T-helper 2 cell treated with Interferon-gamma antibody and Interleukin-4, amounts not matched to agents 5 μg/mL and 100 μg/mL, for 36 hours (primary cell): ENCODE results near the gene UNC45A.

Experiments
- DNase-seq: peaks from one replicate; pipeline ENCODE4 v3.0.0; 2021; ENCODE audit warnings: low spot score
- H3K27ac Mint-ChIP-seq: one replicate; pipeline ENCODE4 v1.8.0; 2021; ENCODE audit warnings: mild to moderate bottlenecking, mixed read lengths
- H3K27me3 Mint-ChIP-seq: one replicate; pipeline ENCODE4 v1.8.0; 2021; ENCODE audit warnings: low read depth, mixed read lengths
- H3K36me3 Mint-ChIP-seq: one replicate; pipeline ENCODE4 v1.8.0; 2021; ENCODE audit warnings: low read depth, mixed read lengths
- H3K4me1 Mint-ChIP-seq: one replicate; pipeline ENCODE4 v1.8.0; 2021; ENCODE audit warnings: low read depth, mixed read lengths
- H3K4me3 Mint-ChIP-seq: one replicate; pipeline ENCODE4 v1.8.0; 2022; ENCODE audit warnings: mild to moderate bottlenecking, moderate library complexity, mixed read lengths
- H3K9me3 Mint-ChIP-seq: one replicate; pipeline ENCODE4 v1.8.0; 2021; ENCODE audit warnings: mixed read lengths

Gene UNC45A

GRCh38 chr15:90909976-90910375 is 25.1 kb upstream of the UNC45A start:
- Mint-ChIP-seq H3K4me1 (peaks cover 8% of the 10 kb centered on the region), H3K9me3 (no peaks in the 10 kb centered on the region), H3K27me3 (no peaks in the 10 kb centered on the region), H3K27ac (no peak overlapping the region), H3K4me3 (no peak overlapping the region), H3K36me3 (peaks cover 62% of the 10 kb centered on the region)
- no peak for DNase-seq

- Mint-ChIP-seq H3K4me1 (peaks cover 5% of the 10 kb centered on the region), H3K27me3 (no peaks in the 10 kb centered on the region), H3K4me3 (no peak overlapping the region), H3K9me3 (no peaks in the 10 kb centered on the region), H3K27ac (no peak overlapping the region), H3K36me3 (peaks cover 61% of the 10 kb centered on the region)
- no peak for DNase-seq
Measured at GRCh38 chr15:90910441-90911301, 24.4 kb upstream of the UNC45A start.

GRCh38 chr15:90911302-90911623 is 23.8 kb upstream of the UNC45A start:
- Mint-ChIP-seq H3K27ac (no peak overlapping the region), H3K27me3 (no peaks in the 10 kb centered on the region), H3K4me3 (no peak overlapping the region), H3K4me1 (no peaks in the 10 kb centered on the region), H3K36me3 (peaks cover 60% of the 10 kb centered on the region), H3K9me3 (no peaks in the 10 kb centered on the region)
- no peak for DNase-seq

GRCh38 chr15:90911906-90912769 is 22.9 kb upstream of the UNC45A start:
- no peak for DNase-seq
- H3K4me3 Mint-ChIP-seq, result no peak overlapping the region
- H3K9me3 Mint-ChIP-seq, result no peaks in the 10 kb centered on the region
- peaks cover 63% of the 10 kb centered on the region for H3K36me3 Mint-ChIP-seq
- H3K27ac Mint-ChIP-seq, result no peak overlapping the region
- H3K4me1 Mint-ChIP-seq, result no peaks in the 10 kb centered on the region
- H3K27me3 Mint-ChIP-seq, result no peaks in the 10 kb centered on the region

GRCh38 chr15:90912770-90913075 is 22.4 kb upstream of the UNC45A start:
- H3K4me3 Mint-ChIP-seq, result no peak overlapping the region
- H3K27me3 Mint-ChIP-seq, result no peaks in the 10 kb centered on the region
- no peaks in the 10 kb centered on the region for H3K4me1 Mint-ChIP-seq
- DNase-seq, result no peak
- no peaks in the 10 kb centered on the region for H3K9me3 Mint-ChIP-seq
- no peak overlapping the region for H3K27ac Mint-ChIP-seq
- peaks cover 63% of the 10 kb centered on the region for H3K36me3 Mint-ChIP-seq

GRCh38 chr15:90913398-90913944 is 21.6 kb upstream of the UNC45A start:
- Mint-ChIP-seq H3K36me3 (peaks cover 66% of the 10 kb centered on the region), H3K27ac (peak overlapping the region; percentile 26), H3K4me1 (no peaks in the 10 kb centered on the region), H3K9me3 (no peaks in the 10 kb centered on the region), H3K27me3 (no peaks in the 10 kb centered on the region), H3K4me3 (no peak overlapping the region)
- no peak for DNase-seq

- no peaks in the 10 kb centered on the region for H3K9me3 Mint-ChIP-seq
- peaks cover 69% of the 10 kb centered on the region for H3K36me3 Mint-ChIP-seq
- no peaks in the 10 kb centered on the region for H3K27me3 Mint-ChIP-seq
- no peak overlapping the region for H3K4me3 Mint-ChIP-seq
- no peaks in the 10 kb centered on the region for H3K4me1 Mint-ChIP-seq
- no peak for DNase-seq
- H3K27ac Mint-ChIP-seq, result no peak overlapping the region
Measured at GRCh38 chr15:90914305-90915080, 20.6 kb upstream of the UNC45A start.

- H3K27me3 Mint-ChIP-seq, result no peaks in the 10 kb centered on the region
- no peak for DNase-seq
- H3K36me3 Mint-ChIP-seq, result peaks cover 69% of the 10 kb centered on the region
- no peak overlapping the region for H3K27ac Mint-ChIP-seq
- H3K9me3 Mint-ChIP-seq, result no peaks in the 10 kb centered on the region
- H3K4me1 Mint-ChIP-seq, result no peaks in the 10 kb centered on the region
- H3K4me3 Mint-ChIP-seq, result no peak overlapping the region
Measured at GRCh38 chr15:90915216-90915807, 19.8 kb upstream of the UNC45A start.

GRCh38 chr15:90915808-90916440 is 19.2 kb upstream of the UNC45A start:
- Mint-ChIP-seq H3K27me3 (no peaks in the 10 kb centered on the region), H3K4me3 (no peak overlapping the region), H3K9me3 (no peaks in the 10 kb centered on the region), H3K27ac (peak overlapping the region; percentile 41), H3K36me3 (peaks cover 69% of the 10 kb centered on the region), H3K4me1 (no peaks in the 10 kb centered on the region)
- DNase-seq, result no peak

GRCh38 chr15:90916461-90916860 is 18.6 kb upstream of the UNC45A start:
- Mint-ChIP-seq H3K27me3 (no peaks in the 10 kb centered on the region), H3K27ac (no peak overlapping the region), H3K36me3 (peaks cover 74% of the 10 kb centered on the region), H3K4me3 (no peak overlapping the region), H3K4me1 (no peaks in the 10 kb centered on the region), H3K9me3 (no peaks in the 10 kb centered on the region)
- no peak for DNase-seq

- Mint-ChIP-seq H3K27ac (no peak overlapping the region), H3K27me3 (no peaks in the 10 kb centered on the region), H3K36me3 (peaks cover 82% of the 10 kb centered on the region), H3K9me3 (no peaks in the 10 kb centered on the region), H3K4me3 (no peak overlapping the region), H3K4me1 (no peaks in the 10 kb centered on the region)
- DNase-seq, result no peak
Measured at GRCh38 chr15:90917569-90917968, 17.5 kb upstream of the UNC45A start.

- Mint-ChIP-seq H3K36me3 (peaks cover 76% of the 10 kb centered on the region), H3K4me3 (no peak overlapping the region), H3K27me3 (no peaks in the 10 kb centered on the region), H3K4me1 (no peaks in the 10 kb centered on the region), H3K27ac (no peak overlapping the region), H3K9me3 (no peaks in the 10 kb centered on the region)
- no peak for DNase-seq
Measured at GRCh38 chr15:90918034-90918788, 16.9 kb upstream of the UNC45A start.

- DNase-seq, result no peak
- H3K4me3 Mint-ChIP-seq, result no peak overlapping the region
- H3K27ac Mint-ChIP-seq, result no peak overlapping the region
- H3K9me3 Mint-ChIP-seq, result no peaks in the 10 kb centered on the region
- peaks cover 71% of the 10 kb centered on the region for H3K36me3 Mint-ChIP-seq
- peaks cover 2% of the 10 kb centered on the region for H3K4me1 Mint-ChIP-seq
- H3K27me3 Mint-ChIP-seq, result no peaks in the 10 kb centered on the region
Measured at GRCh38 chr15:90918835-90919234, 16.2 kb upstream of the UNC45A start.
